ENCODE results near the gene CALM1.

GRCh38 chr14:90438841-90439240, 42.0 kb downstream of the CALM1 start:
- TF ChIP-seq, protein P1, sequence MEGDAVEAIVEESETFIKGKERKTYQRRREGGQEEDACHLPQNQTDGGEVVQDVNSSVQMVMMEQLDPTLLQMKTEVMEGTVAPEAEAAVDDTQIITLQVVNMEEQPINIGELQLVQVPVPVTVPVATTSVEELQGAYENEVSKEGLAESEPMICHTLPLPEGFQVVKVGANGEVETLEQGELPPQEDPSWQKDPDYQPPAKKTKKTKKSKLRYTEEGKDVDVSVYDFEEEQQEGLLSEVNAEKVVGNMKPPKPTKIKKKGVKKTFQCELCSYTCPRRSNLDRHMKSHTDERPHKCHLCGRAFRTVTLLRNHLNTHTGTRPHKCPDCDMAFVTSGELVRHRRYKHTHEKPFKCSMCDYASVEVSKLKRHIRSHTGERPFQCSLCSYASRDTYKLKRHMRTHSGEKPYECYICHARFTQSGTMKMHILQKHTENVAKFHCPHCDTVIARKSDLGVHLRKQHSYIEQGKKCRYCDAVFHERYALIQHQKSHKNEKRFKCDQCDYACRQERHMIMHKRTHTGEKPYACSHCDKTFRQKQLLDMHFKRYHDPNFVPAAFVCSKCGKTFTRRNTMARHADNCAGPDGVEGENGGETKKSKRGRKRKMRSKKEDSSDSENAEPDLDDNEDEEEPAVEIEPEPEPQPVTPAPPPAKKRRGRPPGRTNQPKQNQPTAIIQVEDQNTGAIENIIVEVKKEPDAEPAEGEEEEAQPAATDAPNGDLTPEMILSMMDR (IDR thresholded peaks at IDR 0.05): no peak
- TF ChIP-seq POLR2A (IDR thresholded peaks at IDR 0.05) (no peak), POLR2AphosphoS5 (IDR thresholded peaks at IDR 0.05; ENCODE audit: insufficient read depth in 1 of 2, low read depth in 1 of 2) (peak in 1 of 2 donors; percentile 22)
